IMR-90 (cell line): ENCODE measurements around the gene F3. TPM values are rescaled to one million over a fixed set of nuclear protein-coding genes. Genes with fewer than 3 reads are reported as not detected.

ENCODE experiments used
- ATAC-seq: fragments of 200-7000 bp; cut with Tn5 transposase; 2 replicates; pipeline ENCODE4 v1.9.1; 2020; ENCODE audit warnings: low read depth, mild to moderate bottlenecking, moderate library complexity
- BruUV-seq: library from RNA; stranded (reverse); fragments of 400-500 nt; replicated peaks from 2 replicates; lab custom pipeline; 2021; lab: Mats Ljungman, UMichigan
- CTCF ChIA-PET: fragments of 300-600 bp; formaldehyde crosslinking; extraction: SDS; loops from one replicate; lab custom pipeline; 2021; ENCODE audit warnings: antibody characterized with exemption; lab: Yijun Ruan, JAX
- POLR2A ChIA-PET: fragments of 300-600 bp; sonication (Branson Sonifier 250); formaldehyde crosslinking; loops from one replicate; lab custom pipeline; 2022; ENCODE audit warnings: antibody characterized with exemption; ENCODE audit not compliant: unreplicated experiment; lab: Charles Lee
- DNase-seq: peaks from one replicate; pipeline ENCODE4 v3.0.0; 2013
- H2AFZ ChIP-seq: replicated peaks from 2 replicates; pipeline ENCODE3; 2013; ENCODE audit warnings: low read length, mild to moderate bottlenecking; ENCODE audit not compliant: poor library complexity
- H2AK5ac ChIP-seq: 2 replicates; pipeline ENCODE4 v1.6.1; 2013; ENCODE audit warnings: low read depth, low read length, inconsistent platforms
- H2AK9ac ChIP-seq: replicated peaks from 2 replicates; pipeline ENCODE3; 2013; ENCODE audit warnings: mild to moderate bottlenecking, low read depth, low read length, moderate library complexity; ENCODE audit not compliant: poor library complexity
- H2BK120ac ChIP-seq: 2 replicates; pipeline ENCODE4 v1.6.1; 2013; ENCODE audit warnings: low read depth, low read length, inconsistent platforms
- H2BK15ac ChIP-seq: 3 replicates; pipeline ENCODE4 v1.6.1; 2013; ENCODE audit warnings: low read depth, low read length, inconsistent platforms
- H2BK20ac ChIP-seq: 2 replicates; pipeline ENCODE4 v1.6.1; 2013; ENCODE audit warnings: low read depth, mild to moderate bottlenecking, inconsistent platforms, low read length, moderate library complexity
- H2BK5ac ChIP-seq: 2 replicates; pipeline ENCODE4 v1.6.1; 2013; ENCODE audit warnings: mild to moderate bottlenecking, low read depth, low read length, inconsistent platforms; ENCODE audit not compliant: poor library complexity, severe bottlenecking
- H3K14ac ChIP-seq: replicated peaks from 2 replicates; pipeline ENCODE4 v1.6.1; 2013; ENCODE audit warnings: low read depth, low read length, inconsistent platforms
- H3K18ac ChIP-seq: 2 replicates; pipeline ENCODE4 v1.6.1; 2013; ENCODE audit warnings: low read depth, low read length, control low read depth
- H3K23ac ChIP-seq: 2 replicates; pipeline ENCODE4 v1.6.1; 2013; ENCODE audit warnings: low read depth, low read length, inconsistent platforms
- H3K27ac ChIP-seq: 2 replicates; pipeline ENCODE4 v1.5.1; 2013; ENCODE audit warnings: mild to moderate bottlenecking, control low read depth, low read length; ENCODE audit not compliant: insufficient read depth
- H3K27me3 ChIP-seq: 2 replicates; pipeline ENCODE4 v1.6.1; 2013; ENCODE audit warnings: low read length; ENCODE audit not compliant: control insufficient read depth, insufficient read depth
- H3K36me3 ChIP-seq: 2 replicates; pipeline ENCODE4 v1.6.1; 2013; ENCODE audit warnings: low read length, mixed read lengths; ENCODE audit not compliant: control insufficient read depth, insufficient read depth
- H3K4ac ChIP-seq: 2 replicates; pipeline ENCODE4 v1.6.1; 2013; ENCODE audit warnings: low read depth, low read length, inconsistent platforms
- H3K4me1 ChIP-seq: 2 replicates; pipeline ENCODE4 v1.6.1; 2013; ENCODE audit warnings: low read length, mixed read lengths; ENCODE audit not compliant: control insufficient read depth, insufficient read depth
- H3K4me2 ChIP-seq: 2 replicates; pipeline ENCODE4 v1.6.1; 2013; ENCODE audit warnings: low read depth, mild to moderate bottlenecking, control low read depth, low read length, moderate library complexity
- H3K4me3 ChIP-seq: 2 replicates; pipeline ENCODE4 v1.5.1; 2013; ENCODE audit warnings: low read depth, mild to moderate bottlenecking, control low read depth, low read length, moderate library complexity; ENCODE audit not compliant: insufficient read depth
- H3K56ac ChIP-seq: 2 replicates; pipeline ENCODE4 v1.6.1; 2013; ENCODE audit warnings: low read length, inconsistent platforms; ENCODE audit not compliant: insufficient read depth; ENCODE audit errors: extremely low read depth
- H3K79me1 ChIP-seq, 2 experiments: 2 replicates each; pipeline ENCODE4 v1.6.1; 2013; ENCODE audit warnings: low read length in 2 of 2, inconsistent platforms in 1 of 2, low read depth in 1 of 2
- H3K9ac ChIP-seq: 2 replicates; pipeline ENCODE4 v1.6.1; 2013; ENCODE audit warnings: low read depth, low read length, control low read depth
- H3K9me1 ChIP-seq: 2 replicates; pipeline ENCODE4 v1.6.1; 2013; ENCODE audit warnings: low read length, inconsistent platforms; ENCODE audit not compliant: insufficient read depth
- H3K9me3 ChIP-seq: 2 replicates; pipeline ENCODE4 v1.6.1; 2013; ENCODE audit warnings: low read length; ENCODE audit not compliant: control insufficient read depth, insufficient read depth
- H4K20me1 ChIP-seq: 2 replicates; pipeline ENCODE4 v1.6.1; 2013; ENCODE audit warnings: low read length, inconsistent platforms; ENCODE audit not compliant: insufficient read depth
- H4K5ac ChIP-seq: 2 replicates; pipeline ENCODE4 v1.6.1; 2013; ENCODE audit warnings: mild to moderate bottlenecking, low read depth, low read length, control low read depth
- H4K8ac ChIP-seq, 2 experiments: 2 replicates each; pipeline ENCODE4 v1.6.1; 2013; ENCODE audit warnings: low read depth in 2 of 2, low read length in 2 of 2, control low read depth in 1 of 2, inconsistent platforms in 1 of 2
- H4K91ac ChIP-seq: 2 replicates; pipeline ENCODE4 v1.6.1; 2013; ENCODE audit warnings: low read depth, low read length, inconsistent platforms; ENCODE audit not compliant: insufficient read depth
- BHLHE40 ChIP-seq: fragments of 150-350 bp; IDR thresholded peaks from 2 replicates; pipeline ENCODE4 v1.6.1; 2016; ENCODE audit warnings: mild to moderate bottlenecking, low read depth, low read length
- CEBPB ChIP-seq: IDR thresholded peaks from 2 replicates; pipeline ENCODE4 v1.6.1; 2012; ENCODE audit warnings: low read depth, low read length, improper control_type of control experiment
- CHD1 ChIP-seq: IDR thresholded peaks from 2 replicates; pipeline ENCODE4 v1.6.1; 2012; ENCODE audit warnings: low read depth, low read length, improper control_type of control experiment
- ELK1 ChIP-seq: fragments of 150-350 bp; IDR thresholded peaks from 2 replicates; pipeline ENCODE4 v1.6.1; 2016; ENCODE audit warnings: low read depth, mild to moderate bottlenecking, low read length, moderate library complexity, borderline replicate concordance
- FOS ChIP-seq: fragments of 150-350 bp; IDR thresholded peaks from 2 replicates; pipeline ENCODE4 v1.6.1; 2016; ENCODE audit warnings: low read depth, low read length
- MAFK ChIP-seq: IDR thresholded peaks from 2 replicates; pipeline ENCODE4 v1.6.1; 2012; ENCODE audit warnings: low read depth, low read length, improper control_type of control experiment
- MAZ ChIP-seq: IDR thresholded peaks from 2 replicates; pipeline ENCODE4 v1.6.1; 2012; ENCODE audit warnings: low read depth, mild to moderate bottlenecking, low read length, improper control_type of control experiment, moderate library complexity, borderline replicate concordance
- MXI1 ChIP-seq: IDR thresholded peaks from 2 replicates; pipeline ENCODE4 v1.6.1; 2012; ENCODE audit warnings: low read depth, mild to moderate bottlenecking, low read length, moderate library complexity, borderline replicate concordance
- NFE2L2 ChIP-seq: fragments of 150-350 bp; IDR thresholded peaks from 2 replicates; pipeline ENCODE4 v1.6.1; 2016; ENCODE audit warnings: low read depth, mild to moderate bottlenecking, low read length
- POLR2A ChIP-seq: IDR thresholded peaks from 2 replicates; pipeline ENCODE4 v1.6.1; 2012; ENCODE audit warnings: mild to moderate bottlenecking, low read depth, low read length
- RAD21 ChIP-seq: IDR thresholded peaks from 2 replicates; pipeline ENCODE4 v1.6.1; 2012; ENCODE audit warnings: low read length, improper control_type of control experiment
- RCOR1 ChIP-seq: IDR thresholded peaks from 2 replicates; pipeline ENCODE4 v1.6.1; 2012; ENCODE audit warnings: mild to moderate bottlenecking, low read length, improper control_type of control experiment; ENCODE audit not compliant: insufficient replicate concordance
- RFX5 ChIP-seq: IDR thresholded peaks from 2 replicates; pipeline ENCODE4 v1.8.0; 2012; ENCODE audit warnings: low read depth, mild to moderate bottlenecking, low read length, moderate library complexity
- SMC3 ChIP-seq: fragments of 150-350 bp; IDR thresholded peaks from 2 replicates; pipeline ENCODE4 v1.6.1; 2016; ENCODE audit warnings: low read depth, mild to moderate bottlenecking, antibody characterized with exemption, low read length, moderate library complexity
- USF2 ChIP-seq: fragments of 150-350 bp; IDR thresholded peaks from 2 replicates; pipeline ENCODE4 v1.6.1; 2017; ENCODE audit warnings: mild to moderate bottlenecking, antibody characterized with exemption, low read length, low read depth
- WGBS, 2 experiments: methylation state at CpG; one replicate each; pipeline versions ENCODE4 v1.1.5 to v1.1.7; 2013; ENCODE audit warnings: missing lambda C conversion rate in 2 of 2; ENCODE audit not compliant: insufficient read length in 1 of 2; ENCODE audit errors: extremely low coverage in 2 of 2; 5-methylcytosine and 5-hydroxymethylcytosine counted together
- dilution Hi-C: fragments of 300-500 bp; cut with HindIII; formaldehyde crosslinking; loops from one replicate; pipeline ENCODE4 v1.14.3; 2018; ENCODE audit warnings: low sequenced_read_pairs; ENCODE audit not compliant: unreplicated experiment
- in situ Hi-C: fragments of 300-500 bp; cut with MboI; formaldehyde crosslinking; loops from 3 replicates; pipeline ENCODE4 v1.14.3; 2019; ENCODE audit warnings: low sequenced_read_pairs, inconsistent platforms, mixed read lengths
- intact Hi-C: fragments of 100-400 bp; cut with micrococcal nuclease; formaldehyde crosslinking; loops from 2 replicates; pipeline ENCODE4 v1.10.0; 2022
- polyA plus RNA-seq, 3 experiments: library from polyadenylated mRNA; depleted of rRNA; stranded (reverse); fragments of >200 nt; gene quantifications; 2 replicates each; pipeline ENCODE4 v1.2.3, GENCODE V29; 2012; ENCODE audit warnings: low replicate concordance in 1 of 3
- total RNA-seq: library from RNA; depleted of rRNA; stranded (reverse); fragments of >200 nt; gene quantifications from 2 replicates; pipeline ENCODE4 v1.2.3, GENCODE V29; 2012

F3 gene
- total and polyA plus RNA-seq, 2 of the 4 experiments (the other 2 are of a cell fraction): 75.6 to 126 TPM

DNA sequence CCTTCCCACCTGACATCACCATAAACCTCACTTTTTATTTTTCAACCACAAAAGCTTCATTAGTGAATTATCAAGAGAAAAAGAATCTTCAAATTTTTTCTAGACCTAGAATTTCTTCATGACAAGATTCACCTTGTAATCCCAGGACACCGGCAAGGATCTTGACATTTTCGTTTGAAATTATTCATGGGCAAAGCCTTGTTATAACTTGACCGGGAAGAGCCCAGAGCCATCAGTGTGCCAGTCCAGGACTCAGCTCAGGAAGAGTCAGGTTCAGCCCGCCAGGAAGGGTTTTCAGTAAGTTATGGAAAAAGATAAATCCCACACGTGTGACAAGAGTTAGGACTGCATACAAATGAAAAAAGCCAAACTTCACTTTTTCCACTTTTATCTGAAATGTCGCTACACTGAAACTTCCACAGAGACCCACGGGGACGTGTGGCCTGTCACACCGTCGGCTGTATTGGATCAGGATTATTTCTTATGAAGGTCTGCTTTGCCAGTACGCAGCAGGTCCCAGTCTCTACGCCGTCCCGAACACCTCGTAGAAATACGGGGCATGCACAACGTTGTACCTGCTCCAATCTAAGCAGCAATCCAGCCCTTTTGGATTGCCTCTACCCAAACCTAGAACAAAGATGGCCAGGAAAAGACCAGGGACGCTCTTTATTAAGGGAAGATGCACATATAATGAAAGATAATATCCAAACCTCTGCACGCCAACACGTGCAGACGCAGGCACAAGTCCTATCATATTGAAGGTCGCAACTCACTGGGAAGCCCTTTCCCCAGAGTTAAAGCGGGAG lies 916 bp downstream of the F3 start:
- Histone ChIP-seq H3K9ac (peak overlapping the region; percentile 97), H4K8ac (peak overlapping the region; percentile 33 to 85), H2BK15ac (peak overlapping the region; percentile 18; the same call in 1 of the 3 replicates), H4K20me1 (peaks cover 58% of the 10 kb centered on the region), H2AFZ (peak overlapping the region; percentile 89), H3K4me1 (peaks cover 11% of the 10 kb centered on the region), H3K9me1 (peaks cover 13% of the 10 kb centered on the region), H3K23ac (peak overlapping the region; percentile 98), H3K36me3 (peaks cover 36% of the 10 kb centered on the region), H3K56ac (peak overlapping the region; percentile 84), H3K4me3 (peak overlapping the region; percentile 92), H3K4me2 (peak overlapping the region; percentile 95), H3K9me3 (no peaks in the 10 kb centered on the region), H2AK5ac (peak overlapping the region; percentile 66), H3K79me1 (peaks cover 15 to 60% of the 10 kb centered on the region in 2 experiments), H3K27ac (peak overlapping the region; percentile 95), H3K27me3 (no peaks in the 10 kb centered on the region), H3K18ac (peak overlapping the region; percentile 84), H3K14ac (peak overlapping the region; percentile 98), H2AK9ac (peak overlapping the region; percentile 53), H2BK20ac (no peak overlapping the region), H2BK5ac (peak overlapping the region; percentile 80), H2BK120ac (peak overlapping the region; percentile 64), H4K91ac (peak overlapping the region; percentile 43), H4K5ac (peak overlapping the region; percentile 36), H3K4ac (peak overlapping the region; percentile 85)
- intact Hi-C loops (loop anchor here (1.0 to 5.0 kb wide), 2 partner anchors 137 to 262 kb away; no protein-coding TSS in a partner anchor), in situ Hi-C loops (loop anchor here (5.0 kb wide), 1 partner anchor 67 kb away; no protein-coding TSS in a partner anchor), dilution Hi-C loops (loop anchor here (25.0 kb wide), 1 partner anchor 247 kb away; no protein-coding TSS in a partner anchor)
- DNase-seq (no peak), ATAC-seq (no peak)
- 24% methylated on average over 4 of the region's 23 CpGs; no CpG with 5 or more reads in 1 of the 2 experiments for WGBS, 2 experiments
- ChIA-PET POLR2A (interaction anchor here (0.6 to 3.7 kb wide), 25 partner anchors 11 to 515 kb away, joined by 3 to 28 read pairs (median 6); no protein-coding TSS in a partner anchor), CTCF (interaction anchor here (1.3 kb wide), 1 partner anchor 95 kb away, joined by 5 read pairs; no protein-coding TSS in a partner anchor)
- BruUV-seq: TSS peak; percentile 41
- TF ChIP-seq CHD1: peak; percentile 60; the same call in 1 of the 2 replicates
- peak; percentile 57; the same call in 1 of the 2 replicates for TF ChIP-seq MXI1
- TF ChIP-seq RCOR1: no peak
- TF ChIP-seq RFX5: no peak
- TF ChIP-seq MAFK: no peak
- no peak for TF ChIP-seq MAZ
- TF ChIP-seq FOS: no peak
- no peak for TF ChIP-seq USF2
- no peak for TF ChIP-seq SMC3
- TF ChIP-seq CEBPB: no peak
- TF ChIP-seq RAD21: no peak
- TF ChIP-seq POLR2A: 0 out of 2 replicates have a peak, but pooled peaks have one; percentile 66
- TF ChIP-seq BHLHE40: peak; percentile 36; the same call in 1 of the 2 replicates
- TF ChIP-seq ELK1: no peak
- no peak for TF ChIP-seq NFE2L2
